H9 (cell line): Measurements from ENCODE around the gene SAC3D1. TPM values are rescaled to one million over a fixed set of nuclear protein-coding genes. Genes with fewer than 3 reads are reported as not detected.

Experiments
- DNase-seq: peaks from one replicate; pipeline ENCODE4 v3.0.0-alpha.2; 2017
- H2AFZ ChIP-seq: one replicate; pipeline ENCODE4 v1.6.1; 2013; ENCODE audit warnings: mild to moderate bottlenecking, low read length, control low read depth, moderate library complexity
- H2AK5ac ChIP-seq: 2 replicates; pipeline ENCODE4 v1.6.1; 2013; ENCODE audit warnings: low read length, control low read depth, mixed read lengths; ENCODE audit not compliant: insufficient read length
- H2BK120ac ChIP-seq: one replicate; pipeline ENCODE4 v1.6.1; 2013; ENCODE audit warnings: low read depth, mild to moderate bottlenecking, low read length, control low read depth, inconsistent platforms; ENCODE audit not compliant: poor library complexity, severe bottlenecking
- H2BK12ac ChIP-seq: 2 replicates; pipeline ENCODE4 v1.6.1; 2013; ENCODE audit warnings: low read length, control low read depth, mixed read lengths, low read depth; ENCODE audit not compliant: insufficient read length
- H2BK15ac ChIP-seq: 2 replicates; pipeline ENCODE4 v1.6.1; 2013; ENCODE audit warnings: low read depth, low read length, control low read depth
- H2BK20ac ChIP-seq: one replicate; pipeline ENCODE4 v1.6.1; 2013; ENCODE audit warnings: low read depth, mild to moderate bottlenecking, low read length, control low read depth, inconsistent platforms; ENCODE audit not compliant: poor library complexity, severe bottlenecking
- H2BK5ac ChIP-seq: 2 replicates; pipeline ENCODE4 v1.6.1; 2013; ENCODE audit warnings: low read length, control low read depth, mixed read lengths; ENCODE audit not compliant: insufficient read length
- H3K14ac ChIP-seq: 2 replicates; pipeline ENCODE4 v1.6.1; 2013; ENCODE audit warnings: low read length, control low read depth; ENCODE audit not compliant: insufficient read depth
- H3K18ac ChIP-seq: 2 replicates; pipeline ENCODE4 v1.6.1; 2013; ENCODE audit warnings: low read depth, mild to moderate bottlenecking, mixed read lengths, low read length, control low read depth; ENCODE audit not compliant: insufficient read length
- H3K23ac ChIP-seq: 2 replicates; pipeline ENCODE4 v1.6.1; 2013; ENCODE audit warnings: low read length, control low read depth, mixed read lengths, low read depth; ENCODE audit not compliant: insufficient read length
- H3K23me2 ChIP-seq: 2 replicates; pipeline ENCODE4 v1.6.1; 2013; ENCODE audit warnings: low read depth, mild to moderate bottlenecking, mixed read lengths, low read length, control low read depth; ENCODE audit not compliant: insufficient read length, poor library complexity, severe bottlenecking
- H3K27ac ChIP-seq: 2 replicates; pipeline ENCODE4 v1.5.1; 2013; ENCODE audit warnings: low read length, control low read depth, mixed read lengths, low read depth; ENCODE audit not compliant: insufficient read length
- H3K27me3 ChIP-seq: 2 replicates; pipeline ENCODE4 v1.6.1; 2013; ENCODE audit warnings: low read length, control low read depth, inconsistent platforms; ENCODE audit not compliant: insufficient read depth
- H3K4ac ChIP-seq: 2 replicates; pipeline ENCODE4 v1.6.1; 2013; ENCODE audit warnings: low read depth, mild to moderate bottlenecking, control low read depth, inconsistent platforms, low read length, moderate library complexity
- H3K4me1 ChIP-seq: 2 replicates; pipeline ENCODE4 v1.6.1; 2013; ENCODE audit warnings: low read length, control low read depth, inconsistent platforms; ENCODE audit not compliant: insufficient read depth
- H3K4me2 ChIP-seq: 2 replicates; pipeline ENCODE4 v1.6.1; 2013; ENCODE audit warnings: low read length, control low read depth, mixed read lengths; ENCODE audit not compliant: insufficient read length, insufficient read depth
- H3K56ac ChIP-seq: 2 replicates; pipeline ENCODE4 v1.6.1; 2013; ENCODE audit warnings: low read depth, mild to moderate bottlenecking, mixed read lengths, low read length, control low read depth; ENCODE audit not compliant: insufficient read length
- H3K79me1 ChIP-seq: 2 replicates; pipeline ENCODE4 v1.6.1; 2013; ENCODE audit warnings: low read depth, mild to moderate bottlenecking, moderate library complexity, low read length, control low read depth, inconsistent platforms; ENCODE audit not compliant: insufficient read depth, poor library complexity, severe bottlenecking
- H3K79me2 ChIP-seq: 2 replicates; pipeline ENCODE4 v1.6.1; 2013; ENCODE audit warnings: low read length, control low read depth, inconsistent platforms; ENCODE audit not compliant: insufficient read depth
- H3K9ac ChIP-seq: 2 replicates; pipeline ENCODE4 v1.6.1; 2013; ENCODE audit warnings: low read length, control low read depth, mixed read lengths; ENCODE audit not compliant: insufficient read length; ENCODE audit errors: extremely low read depth
- H3K9me3 ChIP-seq: one replicate; pipeline ENCODE4 v1.6.1; 2013; ENCODE audit warnings: low read depth, low read length, inconsistent platforms; ENCODE audit not compliant: control insufficient read depth
- H3T11ph ChIP-seq: one replicate; pipeline ENCODE4 v1.6.1; 2013; ENCODE audit warnings: mild to moderate bottlenecking, low read length, control low read depth, inconsistent platforms
- H4K20me1 ChIP-seq: one replicate; pipeline ENCODE4 v1.6.1; 2013; ENCODE audit not compliant: control insufficient read depth, insufficient read length, insufficient read depth
- H4K5ac ChIP-seq: 2 replicates; pipeline ENCODE4 v1.6.1; 2013; ENCODE audit warnings: low read depth, mild to moderate bottlenecking, mixed read lengths, low read length, control low read depth; ENCODE audit not compliant: insufficient read length
- H4K8ac ChIP-seq: replicated peaks from 2 replicates; pipeline ENCODE4 v1.6.1; 2013; ENCODE audit warnings: low read length, control low read depth, mixed read lengths, low read depth; ENCODE audit not compliant: insufficient read length
- H4K91ac ChIP-seq: 2 replicates; pipeline ENCODE4 v1.6.1; 2013; ENCODE audit warnings: low read depth, mild to moderate bottlenecking, moderate library complexity, mixed read lengths, low read length, control low read depth; ENCODE audit not compliant: insufficient read length
- H3K27ac Mint-ChIP-seq, 3 experiments: 2 replicates in 2 of 3; 3 replicates in 1 of 3; pipeline ENCODE4 v1.8.0; 2020 to 2021; ENCODE audit warnings: mixed read lengths in 3 of 3, mild to moderate bottlenecking in 1 of 3, moderate library complexity in 1 of 3
- H3K27me3 Mint-ChIP-seq: 2 replicates; pipeline ENCODE4 v1.8.0; 2021; ENCODE audit warnings: low read depth, mild to moderate bottlenecking, moderate library complexity, mixed read lengths
- H3K36me3 Mint-ChIP-seq, 3 experiments: 2 replicates in 2 of 3; 3 replicates in 1 of 3; pipeline ENCODE4 v1.8.0; 2020 to 2021; ENCODE audit warnings: low read depth in 3 of 3, mixed read lengths in 3 of 3; ENCODE audit not compliant: insufficient read depth in 1 of 3
- H3K4me1 Mint-ChIP-seq, 2 experiments: 2 replicates each; pipeline ENCODE4 v1.8.0; 2020; ENCODE audit warnings: mixed read lengths in 2 of 2
- H3K4me3 Mint-ChIP-seq, 2 experiments: 2 replicates in 1 of 2; 3 replicates in 1 of 2; pipeline ENCODE4 v1.8.0; 2020 to 2021; ENCODE audit warnings: mild to moderate bottlenecking in 2 of 2, mixed read lengths in 2 of 2, moderate library complexity in 1 of 2
- H3K9me3 Mint-ChIP-seq, 2 experiments: 2 replicates in 1 of 2; 3 replicates in 1 of 2; pipeline ENCODE4 v1.8.0; 2020; ENCODE audit warnings: mild to moderate bottlenecking in 2 of 2, mixed read lengths in 2 of 2, moderate library complexity in 1 of 2
- CTCF ChIP-seq: fragments of 200-600 bp; sonication (generic); conservative IDR thresholded peaks from 3 replicates; pipeline ENCODE4 v1.8.0; 2021; ENCODE audit warnings: antibody characterized with exemption, mild to moderate bottlenecking
- whole genome bisulfite sequencing: extraction: QIAGEN DNeasy Blood & Tissue Kit; methylation state at CpG from one replicate; pipeline ENCODE4 v1.1.7; 2013; ENCODE audit warnings: missing lambda C conversion rate, low lambda C conversion rate, mixed read lengths; ENCODE audit not compliant: insufficient read length; ENCODE audit errors: extremely low coverage; 5-methylcytosine and 5-hydroxymethylcytosine counted together
- total RNA-seq: library from RNA; stranded (reverse); gene quantifications from 2 replicates; pipeline ENCODE4 v1.2.1, GENCODE V29; 2021

Gene SAC3D1
- total RNA-seq, 1 experiment from 2014 or later, result 20.7 TPM

DNA sequence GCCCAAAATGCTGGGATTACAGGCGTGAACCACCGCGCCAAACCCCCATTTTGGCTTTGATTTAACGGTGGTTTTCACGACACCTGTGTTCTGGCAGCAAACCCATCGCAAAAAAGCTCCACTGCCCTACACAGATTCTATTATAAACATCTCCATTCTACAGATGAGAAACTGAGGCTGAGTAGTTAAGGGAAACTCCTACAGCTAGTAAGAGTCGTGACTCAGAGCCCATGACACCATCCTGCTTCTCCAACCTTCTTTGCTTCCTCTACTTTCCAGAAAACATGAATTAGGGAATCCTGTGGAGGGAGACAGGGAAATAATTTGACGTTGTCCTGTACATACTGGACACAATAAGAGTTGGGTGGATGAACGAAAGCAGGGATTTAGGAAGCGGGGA is 14.2 kb upstream of the SAC3D1 start:
- no peaks in the 10 kb centered on the region for H3K27me3 ChIP-seq
- H4K8ac ChIP-seq, result no peak overlapping the region
- no peak for DNase-seq
- no peak for TF ChIP-seq CTCF
- H3K18ac ChIP-seq, result no peak overlapping the region
- H4K91ac ChIP-seq, result no peak overlapping the region
- H4K5ac ChIP-seq, result no peak overlapping the region
- Mint-ChIP-seq H3K4me1 (peaks cover 9% of the 10 kb centered on the region in 2 experiments), H3K36me3 (peaks cover 0 to 8% (median 6%) of the 10 kb centered on the region in 3 experiments; a peak in 3 of 7 replicates), H3K4me3 (peak overlapping the region; percentile 78 to 83), H3K27ac (peak overlapping the region in 1 of 3 experiments; percentile 2; a peak in 1 of 7 replicates), H3K9me3 (no peaks in the 10 kb centered on the region), H3K27me3 (peaks cover 1% of the 10 kb centered on the region; the same call in 1 of the 2 replicates)
- no peak overlapping the region for H3K9ac ChIP-seq
- WGBS, result no CpG with 5 or more reads among the region's 10 CpGs
- no peak overlapping the region for H2BK12ac ChIP-seq
- no peak overlapping the region for H3K14ac ChIP-seq
- no peak overlapping the region for H2BK120ac ChIP-seq
- H3K79me2 ChIP-seq, result no peaks in the 10 kb centered on the region
- H3K4me1 ChIP-seq, result no peaks in the 10 kb centered on the region
- H3K4ac ChIP-seq, result no peak overlapping the region
- H3K4me2 ChIP-seq, result peak overlapping the region; percentile 33
- no peak overlapping the region for H3K56ac ChIP-seq
- H3K9me3 ChIP-seq, result no peaks in the 10 kb centered on the region
- H2BK15ac ChIP-seq, result no peak overlapping the region
- H4K20me1 ChIP-seq, result no peaks in the 10 kb centered on the region
- H2AK5ac ChIP-seq, result no peak overlapping the region
- H3K23ac ChIP-seq, result no peak overlapping the region
- no peak overlapping the region for H3K27ac ChIP-seq
- H2BK5ac ChIP-seq, result no peak overlapping the region
- no peaks in the 10 kb centered on the region for H3K79me1 ChIP-seq
- no peak overlapping the region for H2BK20ac ChIP-seq
- no peak overlapping the region for H2AFZ ChIP-seq
- H3K23me2 ChIP-seq, result peaks cover 3% of the 10 kb centered on the region
- no peak overlapping the region for H3T11ph ChIP-seq
